ENCODE measurements around the gene CCSER1.

GRCh38 chr4:91114386-91114785, 987.2 kb downstream of the CCSER1 start:
- TF ChIP-seq, protein P1, sequence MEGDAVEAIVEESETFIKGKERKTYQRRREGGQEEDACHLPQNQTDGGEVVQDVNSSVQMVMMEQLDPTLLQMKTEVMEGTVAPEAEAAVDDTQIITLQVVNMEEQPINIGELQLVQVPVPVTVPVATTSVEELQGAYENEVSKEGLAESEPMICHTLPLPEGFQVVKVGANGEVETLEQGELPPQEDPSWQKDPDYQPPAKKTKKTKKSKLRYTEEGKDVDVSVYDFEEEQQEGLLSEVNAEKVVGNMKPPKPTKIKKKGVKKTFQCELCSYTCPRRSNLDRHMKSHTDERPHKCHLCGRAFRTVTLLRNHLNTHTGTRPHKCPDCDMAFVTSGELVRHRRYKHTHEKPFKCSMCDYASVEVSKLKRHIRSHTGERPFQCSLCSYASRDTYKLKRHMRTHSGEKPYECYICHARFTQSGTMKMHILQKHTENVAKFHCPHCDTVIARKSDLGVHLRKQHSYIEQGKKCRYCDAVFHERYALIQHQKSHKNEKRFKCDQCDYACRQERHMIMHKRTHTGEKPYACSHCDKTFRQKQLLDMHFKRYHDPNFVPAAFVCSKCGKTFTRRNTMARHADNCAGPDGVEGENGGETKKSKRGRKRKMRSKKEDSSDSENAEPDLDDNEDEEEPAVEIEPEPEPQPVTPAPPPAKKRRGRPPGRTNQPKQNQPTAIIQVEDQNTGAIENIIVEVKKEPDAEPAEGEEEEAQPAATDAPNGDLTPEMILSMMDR (conservative IDR thresholded peaks at IDR 0.05 in 1 of 2, IDR thresholded peaks at IDR 0.05 in 1 of 2; ENCODE audit: low read depth in 1 of 2, low read length in 2 of 2), result no peak
- TF ChIP-seq EZH2 (IDR thresholded peaks at IDR 0.05; ENCODE audit: low read length, missing control alignments), result no peak

Data from fibroblast of lung (primary cell).